Mesodermal cell (in vitro differentiated cells): Measurements from ENCODE around the gene PRUNE1.

Experiments used
- H3K27ac ChIP-seq: 2 replicates; pipeline ENCODE4 v1.7.0; 2013; ENCODE audit warnings: mild to moderate bottlenecking, low read depth, low read length, moderate library complexity; ENCODE audit not compliant: severe bottlenecking
- H3K36me3 ChIP-seq: 2 replicates; pipeline ENCODE4 v1.7.1; 2013; ENCODE audit warnings: mild to moderate bottlenecking, low read length, moderate library complexity; ENCODE audit not compliant: control insufficient read depth, insufficient read depth
- H3K4me1 ChIP-seq: one replicate; pipeline ENCODE4 v1.7.1; 2013; ENCODE audit warnings: mild to moderate bottlenecking, low read length; ENCODE audit not compliant: insufficient read depth, control insufficient read depth, poor library complexity, severe bottlenecking
- H3K4me3 ChIP-seq: 2 replicates; pipeline ENCODE4 v1.7.0; 2013; ENCODE audit warnings: low read length, control low read depth, mild to moderate bottlenecking; ENCODE audit not compliant: insufficient read depth, poor library complexity, severe bottlenecking; ENCODE audit errors: extremely low read depth
- H3K9me3 ChIP-seq: 2 replicates; pipeline ENCODE4 v1.7.1; 2013; ENCODE audit warnings: mild to moderate bottlenecking, low read length, moderate library complexity; ENCODE audit not compliant: control insufficient read depth
- WGBS, 2 experiments: methylation state at CpG; one replicate each; pipeline ENCODE4 v1.1.5; 2013; ENCODE audit warnings: missing lambda C conversion rate in 2 of 2; ENCODE audit not compliant: insufficient coverage in 2 of 2; 5-methylcytosine and 5-hydroxymethylcytosine counted together

PRUNE1 gene

DNA sequence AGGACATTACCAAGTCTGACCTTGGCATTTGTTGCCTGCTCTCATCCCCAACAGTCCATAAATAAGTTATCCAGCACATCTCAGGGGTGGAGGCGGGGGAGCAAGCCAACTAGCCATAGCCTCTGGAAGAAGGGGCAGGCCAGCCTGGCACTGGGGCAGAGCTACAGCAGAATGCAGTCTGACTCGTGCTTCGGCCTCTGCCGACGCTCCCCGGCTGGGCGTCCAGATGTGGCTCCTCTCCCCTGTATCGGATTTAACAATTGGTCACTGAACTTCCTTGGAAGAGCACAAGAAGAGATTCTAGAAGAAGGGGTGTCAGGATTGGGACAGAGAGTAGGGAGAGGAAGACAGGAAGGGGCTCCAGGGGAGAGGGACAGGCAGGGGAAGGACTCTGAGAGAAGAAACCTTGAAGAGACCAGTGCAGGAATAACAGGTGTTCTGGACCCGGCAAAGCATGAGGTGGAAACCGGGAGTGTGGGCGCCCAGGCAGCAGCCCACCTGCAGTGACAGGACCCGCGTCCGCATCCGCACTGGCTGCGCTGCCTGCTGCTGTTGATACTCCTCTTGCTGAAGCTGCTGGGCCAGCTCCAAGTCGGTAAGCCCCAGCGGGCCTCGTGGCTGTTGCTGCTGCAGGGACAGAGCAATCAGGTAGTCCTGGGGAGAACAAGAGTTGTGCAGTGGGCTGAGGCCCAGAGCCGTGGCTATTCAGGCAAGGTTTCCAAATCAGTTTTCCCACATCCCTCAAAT is 10.9 kb upstream of the PRUNE1 start:
- Histone ChIP-seq H3K4me1 (peaks cover 14% of the 10 kb centered on the region), H3K4me3 (no peak overlapping the region), H3K9me3 (no peaks in the 10 kb centered on the region), H3K27ac (no peak overlapping the region), H3K36me3 (no peaks in the 10 kb centered on the region)
- WGBS, 2 experiments = 92 to 97% methylated on average over 18 to 19 of the region's 20 CpGs

DNA sequence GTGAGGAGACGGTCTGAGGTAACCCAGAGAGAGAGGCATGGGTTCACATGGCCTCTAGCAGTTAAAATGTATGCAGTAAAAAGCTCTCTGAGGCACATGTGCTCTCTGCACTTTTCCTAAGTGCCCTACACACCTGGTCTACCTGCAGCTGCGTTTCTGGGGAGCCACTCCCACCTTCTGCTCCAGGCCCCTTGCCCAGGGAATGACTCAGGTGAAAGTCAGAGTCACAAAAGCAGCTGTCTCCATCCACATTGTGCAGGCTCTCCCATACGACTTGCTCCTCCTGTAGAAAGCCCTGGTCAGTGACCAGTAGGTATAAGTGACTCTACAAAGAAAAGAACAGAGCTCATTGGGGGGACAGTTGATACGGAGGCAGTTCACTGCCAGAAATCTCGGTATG is 10.3 kb upstream of the PRUNE1 start:
- peaks cover 14% of the 10 kb centered on the region for H3K4me1 ChIP-seq
- no peaks in the 10 kb centered on the region for H3K36me3 ChIP-seq
- no peak overlapping the region for H3K27ac ChIP-seq
- 89 to 95% methylated on average over 4 of the region's 5 CpGs for WGBS, 2 experiments
- H3K9me3 ChIP-seq = no peaks in the 10 kb centered on the region
- no peak overlapping the region for H3K4me3 ChIP-seq

DNA sequence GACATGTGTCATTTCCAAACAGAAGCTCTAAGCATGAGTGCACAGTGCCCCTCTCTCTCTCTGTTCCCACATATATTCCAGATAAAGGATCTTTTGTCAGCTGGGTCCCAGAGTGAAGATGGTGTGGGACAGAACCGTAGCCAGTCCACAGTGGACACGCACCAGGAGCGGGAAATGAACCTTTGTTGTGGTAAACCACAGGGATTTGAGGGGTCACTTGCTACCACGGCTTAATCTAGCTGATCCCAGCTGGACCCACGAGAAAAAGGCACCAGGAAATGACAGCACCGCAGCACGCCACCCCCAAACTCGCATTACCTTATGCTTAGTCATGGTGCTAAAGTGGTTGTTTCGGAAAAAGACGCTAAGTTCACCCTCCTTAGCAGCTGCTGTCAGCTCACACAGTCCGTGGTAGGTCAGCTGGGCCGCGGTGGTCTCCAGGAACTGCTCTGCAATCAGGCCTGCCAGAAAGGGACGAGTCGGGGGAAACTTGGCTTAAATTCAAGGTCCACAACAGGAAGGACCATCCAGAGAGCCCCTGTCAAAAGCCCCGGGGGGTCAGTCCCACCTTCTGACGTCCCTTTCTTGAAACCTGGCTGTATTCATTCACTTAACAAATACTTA is 9.1 kb upstream of the PRUNE1 start:
- H3K27ac ChIP-seq = peak overlapping the region; percentile 17
- H3K36me3 ChIP-seq = no peaks in the 10 kb centered on the region
- no peak overlapping the region for H3K4me3 ChIP-seq
- no peaks in the 10 kb centered on the region for H3K9me3 ChIP-seq
- 86 to 92% methylated on average over 15 of the region's 17 CpGs for whole genome bisulfite sequencing, 2 experiments
- H3K4me1 ChIP-seq = peaks cover 14% of the 10 kb centered on the region

DNA sequence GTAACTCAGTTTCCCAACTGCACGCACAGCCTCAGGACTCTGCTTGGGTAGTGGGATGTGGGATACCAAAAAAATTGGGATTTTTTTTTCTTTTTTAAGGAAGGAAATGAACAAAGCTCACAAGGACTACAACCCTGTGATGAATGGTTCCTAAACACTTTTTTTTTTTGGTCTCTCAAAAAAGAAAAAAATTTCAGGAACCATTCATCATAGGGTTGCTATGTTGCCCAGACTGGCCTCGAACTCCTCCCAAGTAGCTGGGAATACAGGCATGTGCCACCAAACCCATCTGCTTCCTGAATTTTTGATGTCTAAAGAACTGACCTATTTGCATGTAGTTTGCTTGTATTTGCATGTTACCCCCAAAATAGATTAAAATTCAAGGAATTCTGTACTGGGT is 8.3 kb upstream of the PRUNE1 start:
- WGBS, 2 experiments = 67% methylated on average over 1 of the region's 2 CpGs; no CpG with 5 or more reads in 1 of the 2 experiments
- H3K27ac ChIP-seq = no peak overlapping the region
- no peak overlapping the region for H3K4me3 ChIP-seq
- H3K9me3 ChIP-seq = no peaks in the 10 kb centered on the region
- H3K36me3 ChIP-seq = no peaks in the 10 kb centered on the region
- peaks cover 14% of the 10 kb centered on the region for H3K4me1 ChIP-seq

DNA sequence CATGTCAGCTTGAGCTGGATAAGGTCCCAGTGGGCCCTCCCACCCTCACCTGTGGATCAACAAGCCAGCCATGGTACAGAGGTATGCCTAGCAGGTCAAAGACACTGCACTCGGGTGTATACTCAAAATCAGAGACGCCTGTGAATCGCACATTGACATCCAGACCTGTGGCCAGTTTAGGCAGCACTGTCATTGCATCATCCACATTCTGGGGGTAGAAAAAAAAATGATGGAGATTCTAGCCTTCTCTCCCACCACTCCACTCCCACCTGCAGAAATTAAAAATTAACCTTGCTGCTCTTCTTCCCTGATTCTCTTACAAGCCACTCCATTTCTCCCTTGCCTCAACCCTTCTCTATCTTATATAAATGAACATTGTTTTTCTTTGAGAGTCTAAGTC is 7.8 kb upstream of the PRUNE1 start:
- Histone ChIP-seq H3K27ac (no peak overlapping the region), H3K4me3 (no peak overlapping the region), H3K4me1 (peaks cover 16% of the 10 kb centered on the region), H3K36me3 (no peaks in the 10 kb centered on the region), H3K9me3 (no peaks in the 10 kb centered on the region)
- 94 to 100% methylated on average over 3 of the region's 3 CpGs for WGBS, 2 experiments

GRCh38 chr1:151001602-151002001 is 6.6 kb upstream of the PRUNE1 start:
- peaks cover 23% of the 10 kb centered on the region for H3K4me1 ChIP-seq
- H3K27ac ChIP-seq = no peak overlapping the region
- 92 to 95% methylated on average over 4 of the region's 4 CpGs for WGBS, 2 experiments
- no peak overlapping the region for H3K4me3 ChIP-seq
- H3K36me3 ChIP-seq = no peaks in the 10 kb centered on the region
- H3K9me3 ChIP-seq = no peaks in the 10 kb centered on the region

GRCh38 chr1:151002051-151002450 is 6.2 kb upstream of the PRUNE1 start:
- 100% methylated on average over 2 to 3 of the region's 3 CpGs for WGBS, 2 experiments
- H3K9me3 ChIP-seq = no peaks in the 10 kb centered on the region

DNA sequence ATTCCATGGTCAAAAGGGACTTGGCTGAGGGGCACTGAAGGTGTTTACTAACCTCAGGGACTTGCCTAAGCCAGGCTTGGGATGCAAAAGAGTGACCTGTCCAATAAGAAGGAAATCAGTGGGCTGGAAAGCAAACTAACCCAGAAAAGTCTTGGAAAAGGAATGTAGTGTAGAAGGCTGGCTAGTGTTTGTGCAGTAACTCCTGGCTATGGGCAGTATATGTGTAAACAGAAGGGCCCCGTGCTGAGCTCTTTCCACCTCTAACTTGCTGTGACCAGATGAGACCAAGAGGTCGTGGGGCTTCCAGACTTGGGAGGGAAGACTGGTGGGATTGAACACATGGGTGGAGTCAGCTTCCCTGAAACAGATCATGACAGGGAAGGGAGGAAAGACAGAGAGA is 5.6 kb upstream of the PRUNE1 start:
- WGBS, 2 experiments = 78 to 100% methylated on average over 1 to 2 of the region's 2 CpGs
- Histone ChIP-seq H3K9me3 (no peaks in the 10 kb centered on the region), H3K27ac (no peak overlapping the region), H3K4me1 (peaks cover 25% of the 10 kb centered on the region), H3K36me3 (no peaks in the 10 kb centered on the region), H3K4me3 (no peak overlapping the region)

More at GRCh38 chr1:151002051-151002450, 6.2 kb upstream of the PRUNE1 start:
- Histone ChIP-seq H3K27ac (no peak overlapping the region), H3K4me1 (peaks cover 23% of the 10 kb centered on the region), H3K36me3 (no peaks in the 10 kb centered on the region), H3K4me3 (no peak overlapping the region)

GRCh38 chr1:151003180-151003579 is 5.1 kb upstream of the PRUNE1 start:
- Histone ChIP-seq H3K36me3 (no peaks in the 10 kb centered on the region), H3K27ac (no peak overlapping the region), H3K4me1 (peaks cover 30% of the 10 kb centered on the region), H3K4me3 (no peak overlapping the region), H3K9me3 (no peaks in the 10 kb centered on the region)

DNA sequence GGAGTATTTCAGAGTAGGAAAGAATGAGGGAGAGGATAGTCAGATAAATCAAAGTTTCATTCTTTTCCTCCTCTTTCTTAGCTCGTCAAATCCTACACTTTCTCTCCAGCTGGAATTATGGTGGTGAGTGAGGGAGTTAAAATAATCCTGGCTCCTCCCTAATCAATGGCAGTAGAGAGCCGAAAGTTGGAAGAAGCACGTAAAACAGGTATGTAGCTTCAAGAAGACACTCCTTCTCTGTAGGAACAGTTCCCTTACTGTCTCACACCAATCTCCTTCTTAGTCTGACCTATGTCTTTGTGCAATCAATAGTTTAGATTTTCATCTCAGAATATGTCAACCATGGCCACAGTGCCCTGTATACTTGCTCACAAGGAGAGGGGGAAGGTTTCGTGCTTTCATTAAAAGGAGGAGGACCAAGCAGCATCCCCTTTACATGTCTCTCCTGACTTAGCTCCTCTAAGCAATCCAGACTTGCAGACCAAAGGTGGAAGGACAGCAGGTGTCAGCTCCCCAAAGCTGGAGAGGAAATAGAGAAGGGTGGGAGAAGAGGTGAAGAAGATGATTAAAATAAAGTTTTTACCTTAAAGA is 2.4 kb upstream of the PRUNE1 start:
- Histone ChIP-seq H3K9me3 (no peaks in the 10 kb centered on the region), H3K4me1 (peaks cover 15% of the 10 kb centered on the region), H3K36me3 (no peaks in the 10 kb centered on the region), H3K27ac (peak overlapping the region; percentile 99), H3K4me3 (peak overlapping the region; percentile 35)
- 76% methylated on average over 2 of the region's 4 CpGs; no CpG with 5 or more reads in 1 of the 2 experiments for WGBS, 2 experiments
